OCI-LY1 (cell line): ENCODE results near the gene S100A1.

ENCODE experiments used
- CTCF ChIP-seq: fragments of 200-600 bp; sonication (generic), shearing (Covaris generic); IDR thresholded peaks from 2 replicates; pipeline ENCODE4 v1.5.1; 2017; ENCODE audit warnings: mild to moderate bottlenecking, antibody characterized with exemption, low read length, moderate library complexity, mixed read lengths
- EZH2 ChIP-seq: fragments of 200-600 bp; sonication (generic), shearing (Covaris generic); IDR thresholded peaks from 2 replicates; pipeline ENCODE4 v1.8.0; 2017; ENCODE audit warnings: borderline replicate concordance, mixed run types, mild to moderate bottlenecking, antibody characterized with exemption, low read length, moderate library complexity, mixed read lengths

DNA sequence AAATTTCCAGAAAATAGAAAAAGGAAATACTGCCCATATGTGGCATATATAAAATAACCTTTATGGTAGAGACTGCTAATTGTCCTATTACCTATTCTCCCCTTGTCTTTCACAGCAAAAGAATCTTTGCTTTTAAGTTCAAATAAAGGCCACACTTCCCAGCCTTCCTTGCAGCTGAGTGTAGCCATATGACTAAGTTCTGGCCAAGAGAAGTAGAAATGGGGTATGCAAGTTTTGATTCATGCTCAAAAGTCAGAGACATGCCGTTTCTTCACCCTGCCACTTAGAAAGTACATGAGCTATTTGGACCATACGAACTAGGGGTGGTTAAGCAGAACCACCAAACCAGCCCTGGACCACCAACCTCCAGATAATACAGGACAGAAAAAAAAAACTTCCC is 44.3 kb upstream of the S100A1 start:
- no peak for TF ChIP-seq CTCF
- TF ChIP-seq EZH2, result no peak
